ENCODE results near the gene ROPN1L.

DNA sequence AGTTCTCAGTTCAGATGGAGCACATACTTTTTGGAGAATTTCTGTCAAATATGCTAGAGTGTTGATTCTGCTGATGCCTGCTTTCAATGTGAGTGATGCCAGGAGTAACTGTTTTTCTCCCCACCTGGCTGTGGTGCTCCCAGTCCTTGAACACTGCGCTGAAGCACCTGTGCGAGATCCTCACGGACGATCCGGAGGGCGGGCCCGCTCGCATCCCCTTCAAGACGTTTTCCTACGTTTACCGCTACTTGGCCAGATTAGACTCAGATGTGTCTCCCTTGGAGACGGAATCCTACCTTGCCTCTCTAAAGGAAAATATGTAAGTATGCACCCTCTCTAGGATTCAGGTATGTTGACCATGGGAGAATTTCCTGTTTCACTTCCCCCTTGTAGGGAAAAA is 19.4 kb downstream of the ROPN1L start:
- TF ChIP-seq, protein P1, sequence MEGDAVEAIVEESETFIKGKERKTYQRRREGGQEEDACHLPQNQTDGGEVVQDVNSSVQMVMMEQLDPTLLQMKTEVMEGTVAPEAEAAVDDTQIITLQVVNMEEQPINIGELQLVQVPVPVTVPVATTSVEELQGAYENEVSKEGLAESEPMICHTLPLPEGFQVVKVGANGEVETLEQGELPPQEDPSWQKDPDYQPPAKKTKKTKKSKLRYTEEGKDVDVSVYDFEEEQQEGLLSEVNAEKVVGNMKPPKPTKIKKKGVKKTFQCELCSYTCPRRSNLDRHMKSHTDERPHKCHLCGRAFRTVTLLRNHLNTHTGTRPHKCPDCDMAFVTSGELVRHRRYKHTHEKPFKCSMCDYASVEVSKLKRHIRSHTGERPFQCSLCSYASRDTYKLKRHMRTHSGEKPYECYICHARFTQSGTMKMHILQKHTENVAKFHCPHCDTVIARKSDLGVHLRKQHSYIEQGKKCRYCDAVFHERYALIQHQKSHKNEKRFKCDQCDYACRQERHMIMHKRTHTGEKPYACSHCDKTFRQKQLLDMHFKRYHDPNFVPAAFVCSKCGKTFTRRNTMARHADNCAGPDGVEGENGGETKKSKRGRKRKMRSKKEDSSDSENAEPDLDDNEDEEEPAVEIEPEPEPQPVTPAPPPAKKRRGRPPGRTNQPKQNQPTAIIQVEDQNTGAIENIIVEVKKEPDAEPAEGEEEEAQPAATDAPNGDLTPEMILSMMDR (IDR thresholded peaks at IDR 0.05 in 8 of 11, conservative IDR thresholded peaks at IDR 0.05 in 3 of 11) = no peak
- TF ChIP-seq POLR2AphosphoS5 (IDR thresholded peaks at IDR 0.05) = no peak
- no peak for TF ChIP-seq POLR2A (IDR thresholded peaks at IDR 0.05)
